ENCODE measurements around the gene KCNE3.

The KCNE3 gene, protein sequence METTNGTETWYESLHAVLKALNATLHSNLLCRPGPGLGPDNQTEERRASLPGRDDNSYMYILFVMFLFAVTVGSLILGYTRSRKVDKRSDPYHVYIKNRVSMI

DNA sequence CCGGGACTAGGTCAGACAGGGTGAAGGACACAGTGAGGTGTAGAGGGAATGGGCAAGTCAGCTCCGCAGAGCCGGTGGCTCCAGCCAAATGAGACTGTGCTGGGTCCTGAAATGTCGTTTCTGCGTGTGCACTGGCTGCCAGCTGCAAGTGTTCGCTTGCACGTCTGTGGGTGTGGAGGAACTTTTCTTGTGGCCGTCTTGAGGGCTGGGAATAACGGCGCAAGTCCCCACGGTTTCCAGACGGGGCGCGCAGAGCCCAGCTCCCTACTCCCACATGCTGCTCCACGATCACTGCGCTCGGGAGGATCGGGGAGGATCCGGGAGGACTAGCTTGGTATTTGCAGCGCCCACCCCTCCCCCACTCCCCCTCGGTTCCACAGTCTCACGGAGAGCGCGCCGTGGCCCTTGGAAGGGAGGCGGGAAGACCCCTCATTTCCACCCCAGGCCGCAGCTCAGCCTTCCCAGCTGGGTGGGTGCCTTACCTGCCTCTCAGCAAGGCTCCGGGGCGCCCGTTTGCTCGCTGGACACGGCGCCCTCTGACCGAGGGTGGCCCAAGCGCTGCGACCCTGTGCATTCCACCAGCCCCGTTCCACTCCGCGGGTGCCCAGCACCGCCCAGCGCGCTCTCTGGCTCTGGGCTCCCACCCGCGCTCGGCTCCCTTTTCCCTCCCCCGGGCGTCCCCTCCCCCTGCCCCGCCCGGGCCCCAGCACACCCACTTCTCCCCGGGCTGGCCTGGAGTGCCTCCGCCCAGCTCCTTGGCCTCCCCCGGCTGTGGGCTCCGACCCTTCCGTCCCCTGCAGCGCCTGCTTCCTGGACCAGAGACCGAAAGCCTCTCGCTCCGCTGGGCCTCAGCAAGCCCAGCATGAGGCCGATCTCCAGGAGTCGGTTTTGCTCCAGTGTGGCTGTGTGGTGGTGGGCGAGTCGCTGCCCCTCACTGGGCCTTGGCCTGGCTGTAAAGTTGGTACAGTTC lies at the start of gene KCNE3:
TSS of gene KCNE3 (minus strand) at position 634 of the 970 bp plus-strand sequence. CDS start 9,986 bp downstream, outside the sequence.
- H3K4me3 ChIP-seq (ENCODE audit: insufficient read depth, low read length, poor library complexity, severe bottlenecking) = no peak within 1 kb of the TSS
- no peaks in the 10 kb centered on the region for H3F3A ChIP-seq (ENCODE audit: insufficient read depth)
- H3K79me2 ChIP-seq (ENCODE audit: insufficient read depth, low read length) = no peaks in the 10 kb centered on the region
- H3K4me2 ChIP-seq (ENCODE audit: low read depth, low read length, poor library complexity, severe bottlenecking) = no peak within 1 kb of the TSS
- no peak within 1 kb of the TSS for H3K9ac ChIP-seq (ENCODE audit: low read length)
- no peaks in the 10 kb centered on the region for H3K36me3 ChIP-seq (ENCODE audit: low read length)
- TF ChIP-seq EZH2phosphoT487 (conservative IDR thresholded peaks at IDR 0.05; ENCODE audit: low read length) = no peak
- TF ChIP-seq, protein P1, sequence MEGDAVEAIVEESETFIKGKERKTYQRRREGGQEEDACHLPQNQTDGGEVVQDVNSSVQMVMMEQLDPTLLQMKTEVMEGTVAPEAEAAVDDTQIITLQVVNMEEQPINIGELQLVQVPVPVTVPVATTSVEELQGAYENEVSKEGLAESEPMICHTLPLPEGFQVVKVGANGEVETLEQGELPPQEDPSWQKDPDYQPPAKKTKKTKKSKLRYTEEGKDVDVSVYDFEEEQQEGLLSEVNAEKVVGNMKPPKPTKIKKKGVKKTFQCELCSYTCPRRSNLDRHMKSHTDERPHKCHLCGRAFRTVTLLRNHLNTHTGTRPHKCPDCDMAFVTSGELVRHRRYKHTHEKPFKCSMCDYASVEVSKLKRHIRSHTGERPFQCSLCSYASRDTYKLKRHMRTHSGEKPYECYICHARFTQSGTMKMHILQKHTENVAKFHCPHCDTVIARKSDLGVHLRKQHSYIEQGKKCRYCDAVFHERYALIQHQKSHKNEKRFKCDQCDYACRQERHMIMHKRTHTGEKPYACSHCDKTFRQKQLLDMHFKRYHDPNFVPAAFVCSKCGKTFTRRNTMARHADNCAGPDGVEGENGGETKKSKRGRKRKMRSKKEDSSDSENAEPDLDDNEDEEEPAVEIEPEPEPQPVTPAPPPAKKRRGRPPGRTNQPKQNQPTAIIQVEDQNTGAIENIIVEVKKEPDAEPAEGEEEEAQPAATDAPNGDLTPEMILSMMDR (IDR thresholded peaks at IDR 0.05; ENCODE audit: insufficient read depth, low read length, poor library complexity, severe bottlenecking) = no peak
- no peaks in the 10 kb centered on the region for H4K20me1 ChIP-seq (ENCODE audit: low read depth, low read length)
- H2AFZ ChIP-seq (ENCODE audit: low read depth, low read length, severe bottlenecking) = no peak within 1 kb of the TSS
- no peaks in the 10 kb centered on the region for H3K9me2 ChIP-seq (replicated peaks; ENCODE audit: insufficient read depth, low read length)
- H3K27ac ChIP-seq (ENCODE audit: low read depth, low read length) = no peak within 1 kb of the TSS
- no peaks in the 10 kb centered on the region for H3K27me3 ChIP-seq (ENCODE audit: low read length)
- H3K9me3 ChIP-seq (ENCODE audit: insufficient read depth, low read length) = no peaks in the 10 kb centered on the region

DNA sequence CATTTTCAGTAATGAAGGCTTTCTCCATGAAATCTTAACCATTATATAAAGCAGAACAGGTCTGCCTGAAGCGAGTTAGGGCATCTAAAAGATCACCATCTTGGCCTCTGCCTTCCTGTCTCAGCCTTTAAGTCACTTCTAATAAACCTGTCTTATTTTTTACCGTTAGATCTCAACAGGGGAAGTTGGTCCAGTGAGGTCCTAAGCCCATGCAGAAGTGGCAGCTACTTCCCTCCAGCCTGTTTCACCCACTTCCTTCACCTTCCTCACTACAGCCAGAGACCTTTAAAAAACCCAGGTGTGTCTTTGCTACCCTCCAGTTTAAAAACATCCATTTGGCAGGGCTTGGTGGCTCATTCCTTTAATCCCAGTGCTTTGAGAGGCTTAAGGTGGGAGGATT lies 40.2 kb upstream of the KCNE3 start:
- TF ChIP-seq EZH2phosphoT487 (conservative IDR thresholded peaks at IDR 0.05; ENCODE audit: low read length) = no peak
- TF ChIP-seq, protein P1 (IDR thresholded peaks at IDR 0.05; ENCODE audit: insufficient read depth, low read length, poor library complexity, severe bottlenecking) = no peak

DNA sequence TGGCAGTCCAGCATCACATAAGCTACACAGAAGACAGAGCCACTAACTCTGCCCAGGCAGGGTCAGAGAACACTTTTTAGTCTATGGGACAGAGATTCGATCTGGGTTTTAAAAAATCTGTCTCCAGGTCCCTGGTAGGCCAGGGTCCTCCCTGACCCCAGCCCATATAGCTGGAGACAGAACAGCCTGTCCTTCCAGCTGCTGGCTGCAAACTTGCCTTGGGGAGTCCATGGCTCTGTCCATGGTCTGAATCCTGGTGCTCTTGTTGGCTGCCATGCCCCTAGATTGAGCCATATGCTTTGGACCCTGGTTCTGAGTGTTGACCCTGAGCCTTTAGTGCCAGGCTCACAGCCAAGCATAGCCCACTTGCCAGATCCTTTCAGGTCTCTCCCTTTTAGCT lies 39.5 kb upstream of the KCNE3 start:
- H3K27me3 ChIP-seq (ENCODE audit: low read length) = no peaks in the 10 kb centered on the region
- H3F3A ChIP-seq (ENCODE audit: insufficient read depth) = no peaks in the 10 kb centered on the region
- H3K4me2 ChIP-seq (ENCODE audit: low read depth, low read length, poor library complexity, severe bottlenecking) = no peak overlapping the region
- no peaks in the 10 kb centered on the region for H3K9me2 ChIP-seq (replicated peaks; ENCODE audit: insufficient read depth, low read length)
- H2AFZ ChIP-seq (ENCODE audit: low read depth, low read length, severe bottlenecking) = no peak overlapping the region
- no peaks in the 10 kb centered on the region for H3K79me2 ChIP-seq (ENCODE audit: insufficient read depth, low read length)
- H3K9ac ChIP-seq (ENCODE audit: low read length) = no peak overlapping the region
- no peak overlapping the region for H3K4me3 ChIP-seq (ENCODE audit: insufficient read depth, low read length, poor library complexity, severe bottlenecking)
- H3K9me3 ChIP-seq (ENCODE audit: insufficient read depth, low read length) = peaks cover 10% of the 10 kb centered on the region
- no peak for TF ChIP-seq EZH2phosphoT487 (conservative IDR thresholded peaks at IDR 0.05; ENCODE audit: low read length)
- TF ChIP-seq, protein P1 (IDR thresholded peaks at IDR 0.05; ENCODE audit: insufficient read depth, low read length, poor library complexity, severe bottlenecking) = no peak
- 0 out of 2 replicates have a peak, but pooled peaks cover 3% of the 10 kb centered on the region for H3K36me3 ChIP-seq (ENCODE audit: low read length)
- H4K20me1 ChIP-seq (ENCODE audit: low read depth, low read length) = no peaks in the 10 kb centered on the region
- H3K27ac ChIP-seq (ENCODE audit: low read depth, low read length) = no peak overlapping the region

More for the DNA sequence above, 40.2 kb upstream of the KCNE3 start:
- Histone ChIP-seq H3K9me3 (ENCODE audit: insufficient read depth, low read length) (peaks cover 3% of the 10 kb centered on the region), H3K9me2 (replicated peaks; ENCODE audit: insufficient read depth, low read length) (no peaks in the 10 kb centered on the region), H3K27me3 (ENCODE audit: low read length) (no peaks in the 10 kb centered on the region), H3F3A (ENCODE audit: insufficient read depth) (no peaks in the 10 kb centered on the region), H3K4me3 (ENCODE audit: insufficient read depth, low read length, poor library complexity, severe bottlenecking) (no peak overlapping the region), H4K20me1 (ENCODE audit: low read depth, low read length) (no peaks in the 10 kb centered on the region), H3K27ac (ENCODE audit: low read depth, low read length) (no peak overlapping the region), H3K4me2 (ENCODE audit: low read depth, low read length, poor library complexity, severe bottlenecking) (no peak overlapping the region), H3K9ac (ENCODE audit: low read length) (no peak overlapping the region), H2AFZ (ENCODE audit: low read depth, low read length, severe bottlenecking) (no peak overlapping the region), H3K79me2 (ENCODE audit: insufficient read depth, low read length) (no peaks in the 10 kb centered on the region), H3K36me3 (ENCODE audit: low read length) (no peaks in the 10 kb centered on the region)
